ENCODE results near the gene PRKCQ. TPM values are rescaled to one million over a fixed set of nuclear protein-coding genes. Genes with fewer than 3 reads are reported as not detected.

The PRKCQ gene
- total RNA-seq, 4 donors from 2014 or later: 1.4 to 2.8 TPM; not detected in 2

DNA sequence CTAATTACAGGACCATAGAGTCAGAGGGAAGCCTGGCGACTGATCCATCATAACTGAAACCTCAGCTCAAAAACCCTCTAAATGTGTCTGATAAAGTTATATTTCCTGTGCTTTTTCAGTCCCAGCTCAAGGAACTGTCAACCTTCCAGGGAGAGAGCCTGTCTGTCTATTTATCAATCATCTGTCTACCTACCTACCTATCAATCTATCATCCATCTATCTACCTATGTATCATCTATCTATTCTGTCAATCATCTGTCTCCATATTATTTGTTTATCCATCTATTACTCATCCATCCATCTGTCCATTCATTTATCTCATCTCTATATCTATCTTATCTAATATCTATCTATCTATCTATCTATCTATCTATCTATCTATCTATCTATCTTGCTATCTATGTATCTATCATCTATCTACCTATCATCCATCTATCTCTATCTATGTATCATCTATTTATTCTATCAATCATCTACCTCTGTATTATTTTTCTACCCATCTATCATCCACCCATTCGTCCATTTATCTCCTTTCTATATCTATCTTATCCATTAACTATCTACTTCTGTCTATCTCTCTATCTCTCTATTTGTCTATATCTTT lies 161.4 kb downstream of the PRKCQ start:
- H3K27me3 ChIP-seq: no peaks in the 10 kb centered on the region
- H3K36me3 ChIP-seq: no peaks in the 10 kb centered on the region
- DNase-seq: no peak
- no peak for TF ChIP-seq POLR2A (IDR thresholded peaks at IDR 0.05)
- TF ChIP-seq, protein P1, sequence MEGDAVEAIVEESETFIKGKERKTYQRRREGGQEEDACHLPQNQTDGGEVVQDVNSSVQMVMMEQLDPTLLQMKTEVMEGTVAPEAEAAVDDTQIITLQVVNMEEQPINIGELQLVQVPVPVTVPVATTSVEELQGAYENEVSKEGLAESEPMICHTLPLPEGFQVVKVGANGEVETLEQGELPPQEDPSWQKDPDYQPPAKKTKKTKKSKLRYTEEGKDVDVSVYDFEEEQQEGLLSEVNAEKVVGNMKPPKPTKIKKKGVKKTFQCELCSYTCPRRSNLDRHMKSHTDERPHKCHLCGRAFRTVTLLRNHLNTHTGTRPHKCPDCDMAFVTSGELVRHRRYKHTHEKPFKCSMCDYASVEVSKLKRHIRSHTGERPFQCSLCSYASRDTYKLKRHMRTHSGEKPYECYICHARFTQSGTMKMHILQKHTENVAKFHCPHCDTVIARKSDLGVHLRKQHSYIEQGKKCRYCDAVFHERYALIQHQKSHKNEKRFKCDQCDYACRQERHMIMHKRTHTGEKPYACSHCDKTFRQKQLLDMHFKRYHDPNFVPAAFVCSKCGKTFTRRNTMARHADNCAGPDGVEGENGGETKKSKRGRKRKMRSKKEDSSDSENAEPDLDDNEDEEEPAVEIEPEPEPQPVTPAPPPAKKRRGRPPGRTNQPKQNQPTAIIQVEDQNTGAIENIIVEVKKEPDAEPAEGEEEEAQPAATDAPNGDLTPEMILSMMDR (IDR thresholded peaks at IDR 0.05): no peak
- no peaks in the 10 kb centered on the region for H3K9me3 ChIP-seq
- H3K4me1 ChIP-seq: no peaks in the 10 kb centered on the region
- H3K27ac ChIP-seq: no peak overlapping the region
- no peak overlapping the region for H3K4me3 ChIP-seq
- intact Hi-C loops (cut with DNase I; ENCODE audit: low total_unique reads): no loop called here

DNA sequence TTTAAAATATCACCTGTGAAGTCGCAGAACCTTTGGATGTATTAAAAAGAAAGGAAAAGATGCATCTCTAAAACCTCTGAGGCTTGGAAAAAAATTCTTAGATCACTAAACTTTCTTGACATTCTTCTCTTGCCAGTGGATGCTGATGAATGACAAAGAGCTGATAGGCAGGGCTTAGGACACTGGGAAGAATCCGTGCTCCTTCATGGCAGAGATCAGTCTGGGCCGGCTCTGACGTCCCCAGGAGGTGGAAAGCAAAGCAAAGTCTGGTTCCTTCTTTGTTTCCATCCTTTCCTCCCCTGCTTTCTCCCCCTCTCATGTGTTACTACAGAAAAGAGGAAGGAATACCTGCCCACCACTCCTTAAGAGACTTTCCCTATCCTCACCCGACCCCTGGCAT lies 161.9 kb downstream of the PRKCQ start:
- no peak overlapping the region for H3K27ac ChIP-seq
- no peaks in the 10 kb centered on the region for H3K4me1 ChIP-seq
- intact Hi-C loops (cut with DNase I; ENCODE audit: low total_unique reads): no loop called here
- no peaks in the 10 kb centered on the region for H3K36me3 ChIP-seq
- DNase-seq: no peak
- no peaks in the 10 kb centered on the region for H3K27me3 ChIP-seq
- H3K9me3 ChIP-seq: no peaks in the 10 kb centered on the region
- H3K4me3 ChIP-seq: no peak overlapping the region
- TF ChIP-seq POLR2A (IDR thresholded peaks at IDR 0.05): no peak
- TF ChIP-seq, protein P1 (IDR thresholded peaks at IDR 0.05): no peak

DNA sequence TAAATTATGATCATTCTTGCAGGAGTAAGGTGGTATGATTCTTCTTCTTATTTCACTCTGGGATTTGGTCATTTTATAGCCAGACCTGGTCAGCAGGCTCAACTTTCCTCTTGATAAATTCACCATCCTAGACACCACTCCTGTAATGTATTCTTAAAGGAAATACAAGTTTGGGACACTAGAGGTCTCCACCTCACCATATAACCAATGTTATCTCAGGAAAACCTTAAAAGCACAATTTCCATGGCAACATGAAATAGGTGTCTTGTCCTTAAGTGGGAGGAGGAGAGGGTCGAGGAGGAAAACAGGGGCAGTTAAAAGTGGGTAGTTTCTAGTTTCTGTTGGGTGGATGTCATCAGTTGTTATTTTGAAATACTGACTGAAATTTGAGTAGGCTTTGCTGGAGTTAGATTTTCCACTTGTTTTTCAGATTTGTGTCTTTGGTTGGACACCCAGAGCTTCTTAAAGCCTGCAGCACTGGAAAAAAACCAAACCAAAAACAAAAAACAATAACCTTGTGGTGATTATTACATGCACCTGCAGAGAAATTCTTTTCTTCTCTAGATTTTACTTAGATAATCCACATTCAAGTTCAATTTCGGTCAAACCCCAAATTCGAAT lies 163.1 kb downstream of the PRKCQ start:
- Histone ChIP-seq H3K27me3 (no peaks in the 10 kb centered on the region), H3K4me1 (no peaks in the 10 kb centered on the region), H3K4me3 (no peak overlapping the region), H3K9me3 (no peaks in the 10 kb centered on the region), H3K27ac (no peak overlapping the region), H3K36me3 (no peaks in the 10 kb centered on the region)
- intact Hi-C loops (cut with DNase I; ENCODE audit: low total_unique reads): no loop called here
- no peak for DNase-seq
- TF ChIP-seq, protein P1 (IDR thresholded peaks at IDR 0.05): peak; percentile 48 to 71 (median 61)
- TF ChIP-seq POLR2A (IDR thresholded peaks at IDR 0.05): no peak

DNA sequence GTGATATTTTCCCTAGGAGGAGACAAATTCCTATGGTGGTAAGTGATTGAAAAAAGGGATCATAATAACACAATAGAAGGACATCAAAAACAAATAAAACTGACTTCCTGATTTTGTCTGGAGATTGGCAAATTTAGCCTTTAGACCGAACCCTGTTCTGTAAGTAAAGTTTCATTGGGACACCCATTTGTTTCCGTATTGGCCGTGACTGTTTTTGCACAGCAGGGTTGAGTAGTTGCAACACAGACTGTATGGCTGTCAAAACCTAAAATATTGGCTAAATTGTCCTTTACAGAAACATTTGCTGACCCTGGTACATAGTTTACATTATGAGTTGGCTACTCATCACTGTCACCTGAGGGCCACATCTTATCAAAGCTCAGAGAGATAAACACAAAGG lies 168.6 kb downstream of the PRKCQ start:
- intact Hi-C loops (cut with DNase I; ENCODE audit: low total_unique reads): no loop called here
- TF ChIP-seq, protein P1 (IDR thresholded peaks at IDR 0.05): no peak
- TF ChIP-seq POLR2A (IDR thresholded peaks at IDR 0.05): no peak
- H3K36me3 ChIP-seq: no peaks in the 10 kb centered on the region

DNA sequence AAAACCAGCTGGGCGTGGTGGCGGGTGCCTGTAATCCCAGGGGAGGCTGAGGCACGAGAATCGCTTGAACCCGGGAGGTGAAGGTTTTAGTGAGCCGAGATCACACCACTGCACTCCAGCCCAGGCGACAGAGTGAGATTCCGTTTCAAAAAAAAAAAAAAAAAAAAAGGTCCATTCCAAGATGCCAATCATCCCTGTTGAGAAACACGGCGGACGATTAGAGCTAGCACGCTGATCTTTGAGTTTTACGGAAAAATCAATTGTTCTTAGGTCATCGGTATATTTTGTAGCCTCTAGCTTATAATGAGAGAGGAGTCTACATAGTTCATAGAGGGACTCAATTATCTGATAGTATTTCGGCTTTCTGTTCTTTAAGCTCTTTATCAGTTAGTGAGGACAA lies 169.2 kb downstream of the PRKCQ start:
- Histone ChIP-seq H3K27me3 (no peaks in the 10 kb centered on the region), H3K27ac (peak overlapping the region in 1 of 2 donors; percentile 53), H3K4me3 (no peak overlapping the region), H3K4me1 (no peaks in the 10 kb centered on the region), H3K9me3 (no peaks in the 10 kb centered on the region), H3K36me3 (no peaks in the 10 kb centered on the region)
- TF ChIP-seq POLR2A (IDR thresholded peaks at IDR 0.05): no peak
- TF ChIP-seq, protein P1 (IDR thresholded peaks at IDR 0.05): no peak
- DNase-seq: no peak
- intact Hi-C loops (cut with DNase I; ENCODE audit: low total_unique reads): no loop called here

More for the DNA sequence above, 168.6 kb downstream of the PRKCQ start:
- Histone ChIP-seq H3K27ac (no peak overlapping the region), H3K4me1 (no peaks in the 10 kb centered on the region), H3K27me3 (no peaks in the 10 kb centered on the region), H3K4me3 (no peak overlapping the region), H3K9me3 (no peaks in the 10 kb centered on the region)
- no peak for DNase-seq

Measured in uterus (tissue), 4 donors.